T-helper 1 cell (primary cell): Measurements from ENCODE around the gene ANKRD60.

Source experiments
- DNase-seq, 5 donors: peaks; one replicate each; pipeline ENCODE4 v3.0.0-alpha.2; 2012 to 2020
- total RNA-seq, 4 donors: gene quantifications; one replicate each; lab custom pipeline; 2026; lab: John Stamatoyannopoulos, UW

ANKRD60 gene
- 0 to 0.12 (median 0.04) reads per million in 4 donors for total RNA-seq

GRCh38 chr20:58228484-58229197 is at the start of gene ANKRD60:
ANKRD60 (minus strand) TSS chr20:58228653; CDS start chr20:58228653, 0 bp downstream.
- peak in 4 of 5 donors; percentile 29 to 65 (median 42) for DNase-seq

DNA sequence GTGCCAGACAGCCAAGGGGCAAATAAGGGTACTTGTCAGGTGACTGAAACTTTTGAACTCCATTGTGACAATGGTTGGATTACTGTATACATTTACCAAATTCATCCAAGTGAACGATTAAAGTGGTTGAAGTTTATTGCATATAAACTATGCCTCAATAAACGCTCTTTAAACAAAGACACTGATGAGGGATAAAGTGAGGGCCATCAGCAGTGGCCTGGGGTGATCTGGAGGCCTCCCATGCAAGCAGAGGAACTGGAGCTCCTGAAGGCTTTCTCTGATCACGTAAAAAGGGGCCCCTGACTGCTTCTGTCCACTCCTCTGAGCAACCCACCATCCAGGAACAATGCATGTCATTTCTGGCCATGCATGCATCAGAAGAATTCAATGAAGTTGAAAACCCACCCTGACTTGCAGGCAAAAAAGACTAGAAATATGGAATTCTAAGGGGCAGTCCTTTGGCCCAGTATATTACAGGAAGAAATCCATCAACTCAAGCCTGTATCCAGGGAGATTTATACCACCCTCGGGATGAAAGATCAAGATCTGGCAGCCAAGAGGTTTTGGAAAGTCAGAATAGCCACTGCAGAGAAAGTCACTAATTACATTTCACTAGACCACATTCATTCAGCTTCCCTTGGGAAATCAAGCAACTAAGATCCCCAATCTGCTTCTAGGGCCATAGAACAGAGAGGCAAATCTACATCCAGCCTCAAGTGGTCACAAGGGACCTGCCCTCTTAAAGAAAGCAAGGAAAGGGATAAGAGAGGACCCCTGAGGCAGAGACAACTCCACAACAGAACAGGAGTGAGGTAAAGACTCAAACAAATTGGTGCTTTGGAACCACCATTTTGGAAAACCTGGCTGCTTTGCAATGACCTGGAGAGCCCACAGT is 49.4 kb upstream of the ANKRD60 start:
- no peak for DNase-seq

DNA sequence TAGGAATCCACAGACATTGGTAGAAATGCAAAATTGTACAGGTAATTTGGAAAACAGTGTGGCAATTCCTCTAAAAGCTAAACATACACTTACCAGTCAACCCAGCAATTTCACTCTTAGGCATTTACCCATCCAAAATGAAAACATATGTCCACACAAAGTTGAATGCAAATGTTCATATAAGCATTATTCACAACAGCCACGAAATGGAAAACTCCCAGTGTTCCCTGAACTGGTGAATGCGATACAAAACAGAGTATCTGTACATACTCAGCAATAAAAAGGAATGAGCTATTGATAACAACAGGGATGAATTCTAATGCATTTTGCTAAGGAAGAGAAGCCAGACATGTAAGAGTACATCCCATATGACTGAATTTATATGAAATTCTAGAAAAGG is 48.7 kb upstream of the ANKRD60 start:
- DNase-seq = no peak

DNA sequence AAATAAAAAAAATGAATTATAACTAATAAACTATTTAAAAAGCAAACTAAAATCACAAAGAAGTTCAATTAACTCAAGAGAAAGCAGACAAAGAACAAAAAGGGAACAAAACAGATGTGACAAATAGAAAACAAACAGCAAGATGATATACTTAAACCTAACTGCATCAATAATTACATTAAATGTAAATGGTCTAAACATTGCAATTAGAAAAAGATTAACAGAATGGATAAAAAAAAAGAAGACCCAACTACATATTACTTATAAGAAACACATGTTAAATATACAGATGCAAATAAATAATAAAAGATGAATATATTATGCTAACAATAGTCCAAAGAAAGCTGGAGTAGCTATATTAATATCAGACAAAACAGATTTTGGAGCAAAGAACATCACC is 45.9 kb upstream of the ANKRD60 start:
- no peak for DNase-seq

DNA sequence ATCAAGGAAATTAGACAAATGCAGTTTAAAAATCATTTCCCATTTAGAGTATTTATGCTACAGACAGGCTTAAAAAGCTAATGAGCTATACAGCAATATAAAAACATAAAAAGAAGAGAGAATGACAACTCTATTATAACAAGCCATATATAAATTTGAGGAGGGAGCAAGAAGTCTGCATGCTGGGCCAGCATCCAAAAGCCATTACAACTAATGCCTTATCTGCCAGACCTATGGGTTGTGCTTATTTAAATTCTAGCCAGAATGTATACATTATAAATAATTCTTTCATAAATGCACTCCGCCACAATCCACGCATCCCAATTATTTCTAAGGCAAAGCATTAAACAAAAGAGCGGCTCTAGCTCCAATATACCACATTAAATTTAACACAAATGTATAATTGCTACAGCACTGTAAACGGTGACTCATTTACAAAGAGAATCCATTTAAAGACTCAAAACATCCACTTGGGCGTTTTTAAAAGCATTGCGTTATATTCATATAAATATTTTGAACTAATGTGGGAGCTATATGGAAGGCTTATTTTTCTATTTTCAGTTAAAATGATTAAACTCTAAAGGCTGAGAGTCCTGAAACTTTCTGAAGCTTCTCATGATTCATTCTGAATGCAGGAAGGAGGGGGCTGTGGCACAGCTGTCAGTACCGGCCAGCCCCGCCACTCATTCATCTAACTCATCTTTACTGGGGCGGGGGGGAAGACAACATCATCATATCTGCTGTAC is 43.3 kb upstream of the ANKRD60 start:
- peak in 1 of 5 donors; percentile 32 for DNase-seq

DNA sequence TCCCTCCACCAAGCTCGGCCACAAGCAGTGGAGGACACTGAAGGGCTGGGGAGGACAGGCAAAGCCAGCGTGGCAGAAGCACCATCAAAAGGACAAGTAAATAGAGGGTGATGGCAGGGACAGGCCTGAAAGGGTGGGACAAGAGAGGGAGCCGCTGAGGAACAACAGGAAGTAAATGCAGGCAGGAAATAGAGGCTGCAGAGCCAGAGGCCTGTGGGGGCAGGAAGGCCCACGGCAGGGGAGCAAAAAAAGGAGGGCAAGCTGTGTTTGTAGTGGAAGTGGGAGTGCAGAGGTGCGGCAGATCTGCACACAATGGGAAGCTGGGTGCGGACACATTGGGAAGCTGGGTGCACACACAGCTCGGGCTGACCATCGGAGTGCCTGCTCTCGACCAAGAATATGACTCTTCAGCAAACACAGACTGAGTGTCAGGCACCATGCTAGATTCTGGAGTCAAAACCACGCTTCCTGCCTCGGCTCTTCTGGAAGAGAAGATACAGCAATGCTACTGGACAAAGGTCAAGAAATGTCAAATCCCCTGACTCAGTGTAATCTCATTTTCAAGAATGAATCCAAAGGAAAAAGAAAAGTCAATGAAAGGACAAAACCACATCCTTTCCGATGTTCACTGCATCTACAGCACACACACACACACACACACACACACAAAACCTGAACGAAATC is 40.6 kb upstream of the ANKRD60 start:
- peak in 1 of 5 donors; percentile 9 for DNase-seq

GRCh38 chr20:58268421-58268821 is 40.0 kb upstream of the ANKRD60 start:
- DNase-seq = no peak

- no peak for DNase-seq
These were observed 39.1 kb upstream of the ANKRD60 start for GRCh38 chr20:58267389-58268215.

DNA sequence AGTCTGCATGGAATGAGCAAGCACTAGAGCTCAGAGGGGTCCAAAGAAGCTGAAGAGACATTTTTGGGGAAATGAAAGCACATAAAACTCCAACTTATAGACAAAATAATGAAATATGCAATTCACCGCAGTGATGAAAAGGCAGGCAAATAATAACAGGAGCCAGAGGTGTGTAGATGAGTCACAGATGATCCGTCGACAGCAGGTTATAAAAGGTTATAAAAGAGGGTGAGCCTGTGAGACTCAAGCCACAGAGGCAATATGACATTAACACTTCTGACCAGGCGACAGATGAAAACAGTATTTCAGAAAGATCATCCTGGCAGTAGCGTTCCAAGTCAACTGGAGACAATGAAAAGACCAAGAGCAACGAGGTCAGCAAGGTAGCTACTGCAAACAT is 35.8 kb upstream of the ANKRD60 start:
- DNase-seq = no peak

GRCh38 chr20:58261660-58262059 is 33.2 kb upstream of the ANKRD60 start:
- no peak for DNase-seq

DNA sequence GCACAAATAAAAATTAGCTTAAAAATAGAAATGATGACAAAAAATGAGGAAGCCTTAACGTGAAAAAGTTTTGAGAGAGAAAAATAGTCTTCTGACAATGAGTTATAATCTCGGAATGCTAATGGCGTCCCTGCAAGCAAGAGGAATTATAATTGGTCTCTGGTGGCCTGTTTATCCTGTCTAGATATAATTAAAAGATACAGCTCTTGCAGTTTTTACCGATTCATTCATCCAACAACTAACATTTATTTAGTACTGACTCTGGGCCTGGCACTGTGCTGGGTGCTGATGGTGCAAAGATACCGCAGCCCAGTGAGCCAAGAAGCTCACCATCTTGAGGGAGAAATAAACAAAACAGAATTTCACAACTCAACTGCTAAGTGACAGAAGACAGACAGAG is 31.6 kb upstream of the ANKRD60 start:
- DNase-seq = no peak

DNA sequence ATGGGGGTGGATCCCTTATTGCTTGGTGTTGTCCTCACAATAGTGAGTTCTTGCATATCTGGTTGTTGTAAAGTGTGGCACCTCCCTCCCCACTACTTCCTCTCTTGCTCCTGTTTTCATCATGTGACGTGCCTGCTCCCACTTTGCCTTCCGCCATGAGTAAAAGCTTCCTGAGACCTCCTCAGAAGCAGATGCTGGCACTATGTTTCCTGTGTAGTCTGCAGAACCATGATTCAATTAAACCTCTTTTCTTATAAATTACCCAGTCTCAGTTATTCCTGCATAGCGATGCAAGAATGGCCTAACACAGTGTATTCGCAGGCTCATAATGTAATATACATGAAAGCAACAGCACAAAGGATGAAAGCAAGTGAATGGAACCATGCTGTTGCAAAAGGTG is 28.4 kb upstream of the ANKRD60 start:
- no peak for DNase-seq

DNA sequence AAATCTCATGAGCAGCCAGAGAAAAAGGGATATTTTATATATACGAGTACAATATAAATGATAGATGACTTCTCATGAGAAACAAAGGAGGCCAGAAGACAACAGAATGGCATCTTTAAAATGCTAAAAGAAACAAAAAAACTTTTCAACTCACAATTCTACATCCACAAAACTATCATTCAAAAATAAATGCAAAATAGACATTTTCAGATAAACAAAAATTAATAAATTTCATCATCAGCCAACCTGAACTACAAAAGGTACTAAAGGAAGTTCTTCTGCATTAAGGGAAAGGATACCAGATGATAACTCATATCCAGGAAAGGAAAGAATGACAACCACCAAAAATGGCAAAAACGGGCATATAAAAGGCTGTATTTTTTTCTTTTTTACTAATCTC is 27.9 kb upstream of the ANKRD60 start:
- DNase-seq = no peak

GRCh38 chr20:58254890-58255289 is 26.4 kb upstream of the ANKRD60 start:
- no peak for DNase-seq

- peak in 1 of 5 donors; percentile 38 for DNase-seq
These were observed 23.6 kb upstream of the ANKRD60 start for GRCh38 chr20:58251979-58252591.

GRCh38 chr20:58251348-58251978 is 23.0 kb upstream of the ANKRD60 start:
- DNase-seq = no peak

GRCh38 chr20:58246346-58246745 is 17.9 kb upstream of the ANKRD60 start:
- no peak for DNase-seq

- DNase-seq = no peak
These were observed 17.5 kb upstream of the ANKRD60 start for GRCh38 chr20:58245931-58246330.

GRCh38 chr20:58245181-58245891 is 16.9 kb upstream of the ANKRD60 start:
- DNase-seq = no peak

- DNase-seq = no peak
These were observed 16.1 kb upstream of the ANKRD60 start for GRCh38 chr20:58244517-58245030.
